Ramos (cell line): Measurements from ENCODE around the gene FHOD1.

Experiments
- in situ Hi-C: fragments of 300-500 bp; cut with MboI; formaldehyde crosslinking; loops from one replicate; pipeline ENCODE4 v1.14.3; 2022; ENCODE audit warnings: low sequenced_read_pairs; ENCODE audit not compliant: unreplicated experiment

FHOD1 gene

GRCh38 chr16:67277999-67278772, 30.9 kb upstream of the FHOD1 start:
- in situ Hi-C loops = no loop called here

GRCh38 chr16:67277294-67277998, 30.2 kb upstream of the FHOD1 start:
- in situ Hi-C loops = no loop called here

GRCh38 chr16:67275321-67275720, 28.0 kb upstream of the FHOD1 start:
- in situ Hi-C loops = no loop called here

GRCh38 chr16:67271446-67271845, 24.2 kb upstream of the FHOD1 start:
- in situ Hi-C loops = no loop called here

- in situ Hi-C loops = no loop called here
These were observed 23.7 kb upstream of the FHOD1 start for GRCh38 chr16:67270931-67271338.

GRCh38 chr16:67269766-67270165, 22.5 kb upstream of the FHOD1 start:
- in situ Hi-C loops = no loop called here

- in situ Hi-C loops = no loop called here
These were observed 20.9 kb upstream of the FHOD1 start for GRCh38 chr16:67268136-67268579.

- in situ Hi-C loops = no loop called here
These were observed 18.6 kb upstream of the FHOD1 start for GRCh38 chr16:67265834-67266233.

GRCh38 chr16:67264866-67265265, 17.6 kb upstream of the FHOD1 start:
- in situ Hi-C loops = no loop called here

- in situ Hi-C loops = no loop called here
These were observed 17.0 kb upstream of the FHOD1 start for GRCh38 chr16:67264277-67264676.

- in situ Hi-C loops = no loop called here
These were observed 15.9 kb upstream of the FHOD1 start for GRCh38 chr16:67263201-67263600.

- in situ Hi-C loops = no loop called here
These were observed 13.3 kb upstream of the FHOD1 start for GRCh38 chr16:67260426-67261063.

GRCh38 chr16:67259705-67260104, 12.4 kb upstream of the FHOD1 start:
- in situ Hi-C loops = no loop called here

GRCh38 chr16:67258161-67258835, 11.0 kb upstream of the FHOD1 start:
- in situ Hi-C loops = no loop called here

- in situ Hi-C loops = no loop called here
These were observed 10.3 kb upstream of the FHOD1 start for GRCh38 chr16:67257486-67258160.

- in situ Hi-C loops = no loop called here
These were observed 9.5 kb upstream of the FHOD1 start for GRCh38 chr16:67256701-67257230.

- in situ Hi-C loops = no loop called here
These were observed 8.4 kb upstream of the FHOD1 start for GRCh38 chr16:67255553-67256221.

GRCh38 chr16:67254801-67255552, 7.7 kb upstream of the FHOD1 start:
- in situ Hi-C loops = no loop called here
